Suprapubic skin (tissue), 3 donors: ENCODE measurements around the gene IGSF9.

Experiments used
- CTCF ChIP-seq, 2 donors: fragments of 200-600 bp in 1 of 2; fragments of 450-650 bp in 1 of 2; sonication (generic) in 1 of 2; IDR thresholded peaks; one replicate each; pipeline ENCODE4 v1.5.1; 2016 to 2019; ENCODE audit warnings: antibody characterized with exemption in 2 of 2, mild to moderate bottlenecking in 1 of 2, moderate library complexity in 1 of 2
- EP300 ChIP-seq: sonication (generic); formaldehyde crosslinking; IDR thresholded peaks from one replicate; pipeline ENCODE4 v1.6.1; 2017; ENCODE audit warnings: antibody characterized with exemption
- POLR2A ChIP-seq, 2 donors: fragments of 450-650 bp; IDR thresholded peaks; one replicate each; pipeline ENCODE4 v1.6.1; 2017; ENCODE audit warnings: antibody characterized with exemption in 2 of 2, mild to moderate bottlenecking in 2 of 2, moderate library complexity in 2 of 2

GRCh38 chr1:159938905-159939677, 6.3 kb downstream of the IGSF9 start:
- TF ChIP-seq EP300 (no peak), CTCF (IDR thresholded peaks at IDR 0.05) (no peak), POLR2A (IDR thresholded peaks at IDR 0.05) (no peak)
